HFFc6 (cell line): ENCODE measurements around the gene NTM. TPM values are rescaled to one million over a fixed set of nuclear protein-coding genes. Genes with fewer than 3 reads are reported as not detected.

Experiments used
- DNase-seq: peaks from one replicate; pipeline ENCODE4 v3.0.0-alpha.2; 2018
- H3K27ac Mint-ChIP-seq: 2 replicates; pipeline ENCODE4 v1.8.0; 2020; ENCODE audit warnings: mild to moderate bottlenecking, mixed read lengths
- H3K27me3 Mint-ChIP-seq: 2 replicates; pipeline ENCODE4 v1.8.0; 2021; ENCODE audit warnings: mild to moderate bottlenecking, moderate library complexity, mixed read lengths; ENCODE audit not compliant: insufficient read depth
- H3K36me3 Mint-ChIP-seq: 2 replicates; pipeline ENCODE4 v1.8.0; 2021; ENCODE audit warnings: low read depth, mixed read lengths
- H3K4me1 Mint-ChIP-seq: 2 replicates; pipeline ENCODE4 v1.8.0; 2020; ENCODE audit warnings: low read depth, mixed read lengths
- H3K4me3 Mint-ChIP-seq: 2 replicates; pipeline ENCODE4 v1.8.0; 2020; ENCODE audit warnings: mild to moderate bottlenecking, moderate library complexity, mixed read lengths
- H3K9me3 Mint-ChIP-seq: 2 replicates; pipeline ENCODE4 v1.8.0; 2020; ENCODE audit warnings: mild to moderate bottlenecking, mixed read lengths
- total RNA-seq, 6 experiments: library from RNA; stranded (reverse); fragmentation: NEBNext Ultra II Directional; extraction: Animal tissue kit (Norgen Biotek cat#: 25700); gene quantifications; 2 replicates in 1 of 6; 3 replicates in 5 of 6; pipeline ENCODE4 v1.2.3, GENCODE V29; 2021
- TF ChIP-seq, protein P1 (sequence below): fragments of 200-600 bp; sonication (generic); IDR thresholded peaks from 2 replicates; pipeline ENCODE4 v1.5.0; 2021; ENCODE audit warnings: antibody characterized with exemption, mild to moderate bottlenecking

Gene NTM
- total RNA-seq, 6 experiments from 2014 or later, result 18.3 to 23.6 (median 21.7) TPM

DNA sequence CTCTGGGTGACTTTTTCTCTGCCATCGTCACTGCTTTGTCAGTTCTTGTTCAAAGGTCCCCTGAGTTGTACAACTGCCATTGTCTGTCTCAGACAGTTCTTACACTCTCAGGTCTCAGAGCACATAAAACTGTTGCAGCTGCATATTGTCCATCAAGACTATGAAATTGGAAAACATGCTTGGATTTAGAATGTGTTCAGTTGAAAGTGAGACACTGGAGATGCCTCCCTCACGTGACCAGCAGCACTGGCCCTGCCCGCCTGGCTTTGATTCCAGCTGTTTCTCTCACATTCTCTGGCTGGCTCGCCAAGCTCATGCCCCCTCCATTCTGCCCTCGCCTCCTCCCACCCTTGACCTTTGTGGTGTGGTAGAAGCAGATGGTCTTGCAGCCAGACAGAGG, 244.2 kb downstream of the NTM start:
- no peaks in the 10 kb centered on the region for H3K36me3 Mint-ChIP-seq
- H3K27me3 Mint-ChIP-seq, result peaks cover 62% of the 10 kb centered on the region
- H3K4me1 Mint-ChIP-seq, result peaks cover 11% of the 10 kb centered on the region
- no peak overlapping the region for H3K27ac Mint-ChIP-seq
- no peaks in the 10 kb centered on the region for H3K9me3 Mint-ChIP-seq
- TF ChIP-seq, protein P1, sequence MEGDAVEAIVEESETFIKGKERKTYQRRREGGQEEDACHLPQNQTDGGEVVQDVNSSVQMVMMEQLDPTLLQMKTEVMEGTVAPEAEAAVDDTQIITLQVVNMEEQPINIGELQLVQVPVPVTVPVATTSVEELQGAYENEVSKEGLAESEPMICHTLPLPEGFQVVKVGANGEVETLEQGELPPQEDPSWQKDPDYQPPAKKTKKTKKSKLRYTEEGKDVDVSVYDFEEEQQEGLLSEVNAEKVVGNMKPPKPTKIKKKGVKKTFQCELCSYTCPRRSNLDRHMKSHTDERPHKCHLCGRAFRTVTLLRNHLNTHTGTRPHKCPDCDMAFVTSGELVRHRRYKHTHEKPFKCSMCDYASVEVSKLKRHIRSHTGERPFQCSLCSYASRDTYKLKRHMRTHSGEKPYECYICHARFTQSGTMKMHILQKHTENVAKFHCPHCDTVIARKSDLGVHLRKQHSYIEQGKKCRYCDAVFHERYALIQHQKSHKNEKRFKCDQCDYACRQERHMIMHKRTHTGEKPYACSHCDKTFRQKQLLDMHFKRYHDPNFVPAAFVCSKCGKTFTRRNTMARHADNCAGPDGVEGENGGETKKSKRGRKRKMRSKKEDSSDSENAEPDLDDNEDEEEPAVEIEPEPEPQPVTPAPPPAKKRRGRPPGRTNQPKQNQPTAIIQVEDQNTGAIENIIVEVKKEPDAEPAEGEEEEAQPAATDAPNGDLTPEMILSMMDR, result no peak
- DNase-seq, result no peak
- H3K4me3 Mint-ChIP-seq, result no peak overlapping the region

DNA sequence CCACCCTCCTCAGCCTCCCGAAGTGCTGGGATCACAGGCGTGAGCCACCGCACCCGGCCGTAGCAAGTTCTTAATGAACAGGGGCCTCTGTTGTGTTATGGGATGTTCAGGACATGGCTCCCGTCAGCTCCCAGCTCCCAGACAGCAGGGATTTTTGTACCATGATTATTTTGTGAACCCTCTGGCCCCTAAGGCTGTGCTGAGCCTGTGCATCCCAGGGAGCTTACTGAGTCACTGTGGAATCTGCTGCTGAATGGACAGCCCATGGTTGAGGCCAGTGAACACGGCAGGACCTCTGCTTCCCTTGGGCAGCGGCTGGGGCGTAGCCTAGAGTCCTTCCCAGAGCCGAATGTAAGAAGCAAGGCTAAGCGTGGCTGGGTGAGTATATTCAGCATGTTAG, 245.2 kb downstream of the NTM start:
- no peak for DNase-seq
- H3K27ac Mint-ChIP-seq, result no peak overlapping the region
- TF ChIP-seq, protein P1, result no peak
- H3K27me3 Mint-ChIP-seq, result peaks cover 56% of the 10 kb centered on the region
- H3K4me3 Mint-ChIP-seq, result no peak overlapping the region
- H3K36me3 Mint-ChIP-seq, result no peaks in the 10 kb centered on the region
- H3K9me3 Mint-ChIP-seq, result no peaks in the 10 kb centered on the region
- H3K4me1 Mint-ChIP-seq, result peaks cover under 1% of the 10 kb centered on the region; the same call in 1 of the 2 replicates

DNA sequence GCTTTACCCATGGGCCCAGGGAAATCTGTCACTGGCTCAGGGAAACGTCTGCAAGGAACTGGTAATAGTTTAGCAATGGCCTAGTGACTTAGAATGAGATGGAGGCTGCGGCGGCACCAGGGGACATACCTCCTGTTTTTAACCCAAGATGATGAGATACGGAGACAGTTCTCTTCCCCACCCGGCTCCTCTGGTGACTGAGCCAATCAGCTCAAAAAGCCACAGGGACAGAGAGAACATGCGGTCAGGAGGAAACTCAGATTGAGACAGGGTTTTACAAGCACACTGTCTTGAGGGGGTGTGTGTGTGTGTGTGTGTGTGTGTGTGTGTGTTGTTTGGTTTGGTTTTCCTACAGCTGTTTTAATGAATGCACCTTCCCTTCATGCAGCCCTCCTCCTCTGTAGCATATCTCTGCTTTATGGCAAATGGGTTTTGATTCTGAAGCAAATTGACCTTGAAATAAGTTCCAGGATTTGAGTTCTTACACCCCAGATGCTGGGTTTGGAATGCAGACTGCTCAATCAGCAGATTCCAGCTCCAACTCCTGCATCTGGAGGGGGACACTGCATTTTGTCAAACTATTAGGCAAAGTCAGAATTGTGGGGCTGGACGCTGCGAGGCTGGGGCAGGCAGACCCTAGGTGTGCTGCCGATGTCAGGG, 246.2 kb downstream of the NTM start:
- Mint-ChIP-seq H3K36me3 (no peaks in the 10 kb centered on the region), H3K9me3 (no peaks in the 10 kb centered on the region), H3K4me3 (no peak overlapping the region), H3K4me1 (no peaks in the 10 kb centered on the region; the same call in 1 of the 2 replicates), H3K27ac (no peak overlapping the region), H3K27me3 (peaks cover 46% of the 10 kb centered on the region)
- TF ChIP-seq, protein P1, result no peak
- DNase-seq, result no peak

DNA sequence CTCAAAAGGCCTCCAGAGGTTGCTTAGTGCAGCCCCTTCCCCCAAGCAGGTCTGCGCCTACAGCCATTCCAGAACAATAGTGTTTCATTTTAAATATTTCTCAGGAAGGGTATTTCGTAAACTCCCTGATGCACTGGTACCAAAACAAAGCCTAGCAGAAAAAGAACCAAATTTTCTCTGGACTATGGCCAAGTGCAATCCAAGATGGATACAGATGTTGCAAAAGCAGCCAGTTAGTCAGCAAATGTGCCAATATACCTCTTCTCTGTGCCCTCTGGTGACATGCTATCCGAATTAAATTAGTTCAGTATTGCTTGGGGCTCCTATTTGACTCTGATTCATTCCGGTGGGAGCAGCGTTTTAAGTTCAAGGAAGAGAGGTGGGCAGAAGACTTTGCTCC, 247.8 kb downstream of the NTM start:
- H3K27ac Mint-ChIP-seq, result no peak overlapping the region
- no peak for DNase-seq

DNA sequence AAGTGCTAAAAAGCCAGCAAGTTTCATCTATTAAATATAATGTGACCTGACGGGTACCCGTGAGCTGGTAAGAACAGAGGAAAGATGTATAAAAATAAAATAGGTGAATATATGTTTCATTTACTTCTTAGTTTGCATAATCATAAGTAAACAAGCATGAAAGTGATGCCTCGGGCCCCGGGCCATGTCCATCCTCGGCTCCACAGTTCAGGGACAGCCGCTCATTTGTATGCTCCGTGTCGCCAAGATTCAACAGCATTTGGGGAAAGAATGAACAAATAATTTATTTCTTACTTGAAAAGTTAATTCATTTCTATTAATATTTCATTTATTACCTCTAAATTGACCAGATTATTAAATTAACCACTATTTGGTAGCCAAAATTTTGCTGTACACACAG, 251.8 kb downstream of the NTM start:
- Mint-ChIP-seq H3K4me1 (no peaks in the 10 kb centered on the region; the same call in 1 of the 2 replicates), H3K36me3 (no peaks in the 10 kb centered on the region), H3K27me3 (peaks cover 15% of the 10 kb centered on the region), H3K27ac (no peak overlapping the region), H3K4me3 (no peak overlapping the region), H3K9me3 (no peaks in the 10 kb centered on the region)
- no peak for DNase-seq
- TF ChIP-seq, protein P1, result no peak

More for the DNA sequence above, 247.8 kb downstream of the NTM start:
- H3K4me1 Mint-ChIP-seq, result no peaks in the 10 kb centered on the region; the same call in 1 of the 2 replicates
- no peak overlapping the region for H3K4me3 Mint-ChIP-seq
- no peaks in the 10 kb centered on the region for H3K9me3 Mint-ChIP-seq
- peaks cover 34% of the 10 kb centered on the region for H3K27me3 Mint-ChIP-seq
- no peaks in the 10 kb centered on the region for H3K36me3 Mint-ChIP-seq
- TF ChIP-seq, protein P1, result no peak
